ENCODE data around the gene DNMBP.
"Not testable (repeated sequence)": the region's sequence is repeated elsewhere in the genome, so short reads cannot be mapped to it uniquely, and the experiment has no call there.

DNMBP gene

DNA sequence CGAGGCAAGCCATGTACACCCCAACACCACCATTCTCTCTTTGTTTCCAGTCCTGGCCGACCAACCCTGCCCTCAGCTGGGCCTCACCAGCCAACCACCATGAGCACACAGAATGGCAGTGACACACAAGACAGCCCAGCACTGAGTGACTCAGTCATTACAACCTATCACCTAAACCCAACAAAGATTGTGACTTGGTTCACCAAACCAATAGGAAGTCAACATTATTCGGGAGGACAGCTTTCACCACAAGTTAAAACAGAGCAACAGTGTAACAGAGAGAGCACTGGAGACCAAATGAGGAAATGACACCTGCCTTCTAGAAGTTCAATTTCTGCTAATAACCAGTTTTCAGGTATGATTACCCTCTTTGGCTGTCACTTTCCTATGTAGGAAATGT, 72.1 kb downstream of the DNMBP start:
- Histone ChIP-seq H3K27me3 (ENCODE audit: control insufficient read depth in 5 of 5, insufficient read depth in 4 of 5, low read length in 5 of 5) (no peaks in the 10 kb centered on the region), H3K9me3 (ENCODE audit: control insufficient read depth in 5 of 5, low read length in 5 of 5) (no peaks in the 10 kb centered on the region), H3K4me1 (ENCODE audit: control insufficient read depth in 5 of 5, insufficient read depth in 5 of 5, low read length in 5 of 5) (no peaks in the 10 kb centered on the region), H3K9ac (ENCODE audit: low read length in 5 of 5) (no peak overlapping the region), H3K27ac (ENCODE audit: low read depth, low read length) (no peak overlapping the region), H3K4me3 (ENCODE audit: low read depth in 1 of 5, low read length in 5 of 5) (no peak overlapping the region), H3K36me3 (ENCODE audit: control insufficient read depth in 5 of 5, insufficient read depth in 5 of 5, low read length in 5 of 5) (peaks cover 0 to 3% (median 0%) of the 10 kb centered on the region in 5 donors)

DNA sequence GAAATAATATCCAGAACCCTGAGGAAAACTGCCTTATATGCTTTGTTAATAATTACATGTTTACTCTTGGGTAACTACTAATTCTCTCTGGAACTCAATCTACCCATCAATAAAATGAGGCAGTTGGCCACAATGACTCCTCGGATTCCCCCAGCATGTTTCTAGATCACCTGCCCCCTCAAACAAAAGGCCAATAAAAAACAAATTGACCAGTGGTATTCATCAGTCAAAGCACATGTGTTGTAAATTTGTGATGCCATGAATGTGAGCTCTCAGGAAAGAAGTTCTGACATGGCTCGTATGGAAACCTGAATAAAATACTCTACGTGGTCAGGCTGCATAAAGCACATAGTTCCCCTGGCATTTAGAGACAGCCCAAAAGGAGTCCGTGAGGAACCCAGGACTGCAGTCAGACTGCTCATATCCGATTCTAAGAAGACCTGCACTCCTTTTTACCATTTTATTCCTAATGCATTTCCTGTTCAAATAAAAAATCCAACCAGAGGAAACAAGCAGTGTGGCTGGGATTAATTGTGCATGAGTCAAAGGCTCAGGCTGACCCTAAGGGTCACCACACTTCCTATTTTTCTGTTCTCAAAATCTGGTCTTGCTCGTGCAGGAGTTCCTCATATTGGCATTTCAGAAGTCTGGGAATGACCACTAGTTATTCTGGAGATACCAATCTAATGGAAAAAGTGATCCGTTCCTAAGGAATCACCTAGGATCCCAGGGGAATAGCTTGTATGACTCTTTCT, 77.4 kb downstream of the DNMBP start:
- H3K36me3 ChIP-seq (ENCODE audit: control insufficient read depth in 5 of 5, insufficient read depth in 5 of 5, low read length in 5 of 5); H3K9me3 ChIP-seq (ENCODE audit: control insufficient read depth in 5 of 5, low read length in 5 of 5); H3K4me3 ChIP-seq (ENCODE audit: low read depth in 1 of 5, low read length in 5 of 5); H3K9ac ChIP-seq (ENCODE audit: low read length in 5 of 5); H3K27me3 ChIP-seq (ENCODE audit: control insufficient read depth in 5 of 5, insufficient read depth in 4 of 5, low read length in 5 of 5): not testable (repeated sequence)
- Histone ChIP-seq H3K27ac (ENCODE audit: low read depth, low read length) (peak overlapping the region; percentile 9), H3K4me1 (ENCODE audit: control insufficient read depth in 5 of 5, insufficient read depth in 5 of 5, low read length in 5 of 5) (peaks cover 2 to 28% (median 12%) of the 10 kb centered on the region in 5 donors)

DNA sequence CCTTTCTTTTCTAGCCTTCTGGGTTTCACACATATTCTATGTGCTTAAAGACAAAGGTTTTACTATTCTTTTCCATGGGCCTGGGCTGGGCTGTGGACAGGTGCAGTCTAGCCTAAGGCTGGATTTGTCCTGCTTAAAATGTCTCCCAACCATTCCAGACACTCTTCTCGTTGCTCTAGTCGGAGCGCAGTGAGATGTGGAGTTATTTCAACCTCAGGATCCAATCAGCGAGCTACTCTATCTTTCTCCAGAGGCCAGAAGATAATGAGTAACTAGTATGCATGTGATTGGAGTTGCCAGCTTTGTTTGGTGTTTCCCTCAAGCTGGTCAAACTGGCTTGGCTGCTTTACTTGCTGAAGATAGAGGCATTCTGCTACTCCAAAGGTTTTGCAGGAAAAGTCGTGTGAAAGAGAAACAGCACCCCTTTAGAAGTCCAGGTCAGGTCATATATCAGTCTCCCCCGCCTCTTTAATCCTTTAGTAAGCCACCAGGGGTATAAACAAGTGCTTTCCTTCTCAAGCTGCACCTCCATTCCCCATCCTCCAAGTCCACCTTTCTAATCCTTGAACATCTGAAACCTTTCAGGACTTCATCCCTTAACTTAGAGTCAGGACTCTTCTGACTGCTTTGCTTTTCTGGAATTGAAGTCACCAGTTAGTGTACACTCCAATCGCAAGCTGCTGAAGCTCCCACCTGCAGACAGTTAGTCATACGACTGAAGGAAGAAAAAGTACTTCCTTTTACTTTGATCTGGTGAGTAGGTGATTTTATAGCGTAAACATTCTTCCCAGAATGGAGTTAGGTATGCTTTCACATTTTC, 78.8 kb downstream of the DNMBP start:
- Histone ChIP-seq H3K27me3 (ENCODE audit: control insufficient read depth in 5 of 5, insufficient read depth in 4 of 5, low read length in 5 of 5) (no peaks in the 10 kb centered on the region), H3K36me3 (ENCODE audit: control insufficient read depth in 5 of 5, insufficient read depth in 5 of 5, low read length in 5 of 5) (peaks cover 0 to 4% (median 0%) of the 10 kb centered on the region in 5 donors), H3K4me3 (ENCODE audit: low read depth in 1 of 5, low read length in 5 of 5) (no peak overlapping the region), H3K9me3 (ENCODE audit: control insufficient read depth in 5 of 5, low read length in 5 of 5) (no peaks in the 10 kb centered on the region), H3K4me1 (ENCODE audit: control insufficient read depth in 5 of 5, insufficient read depth in 5 of 5, low read length in 5 of 5) (peaks cover 2 to 41% (median 22%) of the 10 kb centered on the region in 5 donors), H3K27ac (ENCODE audit: low read depth, low read length) (peak overlapping the region; percentile 9), H3K9ac (ENCODE audit: low read length in 5 of 5) (peak overlapping the region in 1 of 5 donors; percentile 22)

DNA sequence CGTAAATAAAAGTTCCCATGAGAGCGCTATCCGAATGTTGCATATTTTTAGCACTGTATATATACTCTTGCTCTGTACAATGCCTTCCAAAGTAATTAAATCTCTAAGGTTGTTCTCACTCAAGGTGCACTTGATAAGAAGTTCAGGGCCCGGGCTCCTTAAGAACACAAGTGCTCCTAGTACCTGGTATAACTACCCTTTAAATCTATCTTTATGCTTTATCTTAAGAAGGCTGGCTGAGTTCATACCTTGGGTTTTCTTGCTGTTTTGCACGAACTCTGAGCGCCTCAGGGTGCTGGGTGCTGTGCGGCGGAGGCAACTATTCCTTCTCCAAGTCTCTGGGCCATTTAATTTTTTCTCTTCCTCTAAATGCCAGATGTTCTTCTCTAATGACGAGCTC, 80.4 kb downstream of the DNMBP start:
- no peak overlapping the region for H3K4me3 ChIP-seq (ENCODE audit: low read depth in 1 of 5, low read length in 5 of 5)
- H3K27ac ChIP-seq (ENCODE audit: low read depth, low read length): no peak overlapping the region
- H3K36me3 ChIP-seq (ENCODE audit: control insufficient read depth in 5 of 5, insufficient read depth in 5 of 5, low read length in 5 of 5): peaks cover 0 to 4% (median 0%) of the 10 kb centered on the region in 5 donors
- H3K9ac ChIP-seq (ENCODE audit: low read length in 5 of 5): no peak overlapping the region
- peaks cover 2 to 46% (median 30%) of the 10 kb centered on the region in 5 donors for H3K4me1 ChIP-seq (ENCODE audit: control insufficient read depth in 5 of 5, insufficient read depth in 5 of 5, low read length in 5 of 5)
- no peaks in the 10 kb centered on the region for H3K27me3 ChIP-seq (ENCODE audit: control insufficient read depth in 5 of 5, insufficient read depth in 4 of 5, low read length in 5 of 5)
- H3K9me3 ChIP-seq (ENCODE audit: control insufficient read depth in 5 of 5, low read length in 5 of 5): no peaks in the 10 kb centered on the region

DNA sequence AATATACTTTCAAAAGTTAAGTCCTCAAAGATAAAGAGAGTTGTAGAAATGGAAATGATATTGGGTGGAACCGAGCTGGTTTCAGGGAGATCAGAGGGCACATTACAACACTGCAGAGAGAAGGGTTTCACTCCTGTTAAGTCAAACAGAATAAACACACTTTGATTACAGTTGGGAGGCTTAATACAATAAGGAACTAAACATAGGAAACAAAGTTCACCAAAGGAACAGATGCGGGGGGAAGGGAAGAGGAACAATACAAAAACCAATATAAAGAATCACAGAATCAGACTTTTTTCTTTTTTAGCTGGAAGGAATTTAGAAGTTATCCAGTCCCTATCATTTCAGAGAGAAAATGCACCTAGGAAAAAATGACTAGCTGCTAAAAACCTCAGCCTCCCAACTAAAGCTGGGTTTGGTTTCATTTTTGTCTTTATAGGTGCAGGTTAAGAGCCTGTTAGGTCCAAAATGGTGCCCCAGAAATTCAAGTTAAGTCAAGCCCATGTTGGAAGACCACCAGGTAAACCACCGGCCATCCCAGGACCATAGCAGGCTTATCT, 81.9 kb downstream of the DNMBP start:
- Histone ChIP-seq H3K27ac (ENCODE audit: low read depth, low read length) (peak overlapping the region; percentile 43), H3K36me3 (ENCODE audit: control insufficient read depth in 5 of 5, insufficient read depth in 5 of 5, low read length in 5 of 5) (peaks cover 0 to 4% (median 0%) of the 10 kb centered on the region in 5 donors), H3K9me3 (ENCODE audit: control insufficient read depth in 5 of 5, low read length in 5 of 5) (no peaks in the 10 kb centered on the region), H3K4me1 (ENCODE audit: control insufficient read depth in 5 of 5, insufficient read depth in 5 of 5, low read length in 5 of 5) (peaks cover 2 to 46% (median 30%) of the 10 kb centered on the region in 5 donors), H3K27me3 (ENCODE audit: control insufficient read depth in 5 of 5, insufficient read depth in 4 of 5, low read length in 5 of 5) (no peaks in the 10 kb centered on the region), H3K9ac (ENCODE audit: low read length in 5 of 5) (no peak overlapping the region), H3K4me3 (ENCODE audit: low read depth in 1 of 5, low read length in 5 of 5) (peak overlapping the region in 3 of 5 donors; percentile 4 to 45 (median 24))

DNA sequence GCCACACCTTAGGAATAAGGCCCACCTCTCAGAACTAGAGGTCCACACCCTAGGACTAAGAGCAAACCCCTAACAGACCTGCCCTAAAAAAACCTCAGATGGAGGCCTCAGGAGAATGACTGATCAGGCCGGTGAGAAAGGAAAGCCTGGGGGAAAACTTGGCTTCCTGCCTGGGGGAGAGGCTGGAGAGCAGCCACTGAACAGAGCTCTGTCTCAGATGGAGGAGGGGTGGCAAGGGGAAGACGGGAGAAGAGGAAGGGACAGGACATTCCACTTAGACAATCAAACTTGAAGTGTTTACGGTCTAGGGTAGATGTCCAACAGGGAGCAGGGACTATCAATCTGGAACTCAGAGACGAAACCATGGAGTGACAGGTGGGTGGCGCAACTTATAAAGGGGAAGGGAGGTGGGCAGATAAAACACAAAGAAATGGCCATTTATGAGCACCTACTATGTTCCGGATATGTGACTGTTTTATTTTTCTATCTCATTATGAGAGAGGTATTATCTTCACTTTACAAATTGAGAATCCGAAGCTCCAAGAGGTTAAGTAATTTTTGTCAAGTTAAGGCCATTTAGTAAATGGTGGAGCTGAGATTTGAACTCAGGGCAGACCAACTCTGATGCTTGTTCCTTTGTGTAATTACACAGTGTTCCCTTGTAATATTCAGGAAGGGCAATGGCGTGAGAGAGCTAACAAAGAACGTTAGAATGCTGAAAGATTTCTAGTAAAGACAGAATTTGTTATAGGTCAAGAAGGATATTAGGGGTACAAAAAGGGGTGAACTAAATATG, 82.6 kb downstream of the DNMBP start:
- no peaks in the 10 kb centered on the region for H3K9me3 ChIP-seq (ENCODE audit: control insufficient read depth in 5 of 5, low read length in 5 of 5)
- peak overlapping the region in 4 of 5 donors; percentile 4 to 45 (median 32) for H3K4me3 ChIP-seq (ENCODE audit: low read depth in 1 of 5, low read length in 5 of 5)
- H3K27ac ChIP-seq (ENCODE audit: low read depth, low read length): peak overlapping the region; percentile 43
- H3K27me3 ChIP-seq (ENCODE audit: control insufficient read depth in 5 of 5, insufficient read depth in 4 of 5, low read length in 5 of 5): no peaks in the 10 kb centered on the region
- peaks cover 0 to 4% (median 0%) of the 10 kb centered on the region in 5 donors for H3K36me3 ChIP-seq (ENCODE audit: control insufficient read depth in 5 of 5, insufficient read depth in 5 of 5, low read length in 5 of 5)
- H3K9ac ChIP-seq (ENCODE audit: low read length in 5 of 5): peak overlapping the region in 1 of 5 donors; percentile 21
- H3K4me1 ChIP-seq (ENCODE audit: control insufficient read depth in 5 of 5, insufficient read depth in 5 of 5, low read length in 5 of 5): peaks cover 2 to 44% (median 29%) of the 10 kb centered on the region in 5 donors

DNA sequence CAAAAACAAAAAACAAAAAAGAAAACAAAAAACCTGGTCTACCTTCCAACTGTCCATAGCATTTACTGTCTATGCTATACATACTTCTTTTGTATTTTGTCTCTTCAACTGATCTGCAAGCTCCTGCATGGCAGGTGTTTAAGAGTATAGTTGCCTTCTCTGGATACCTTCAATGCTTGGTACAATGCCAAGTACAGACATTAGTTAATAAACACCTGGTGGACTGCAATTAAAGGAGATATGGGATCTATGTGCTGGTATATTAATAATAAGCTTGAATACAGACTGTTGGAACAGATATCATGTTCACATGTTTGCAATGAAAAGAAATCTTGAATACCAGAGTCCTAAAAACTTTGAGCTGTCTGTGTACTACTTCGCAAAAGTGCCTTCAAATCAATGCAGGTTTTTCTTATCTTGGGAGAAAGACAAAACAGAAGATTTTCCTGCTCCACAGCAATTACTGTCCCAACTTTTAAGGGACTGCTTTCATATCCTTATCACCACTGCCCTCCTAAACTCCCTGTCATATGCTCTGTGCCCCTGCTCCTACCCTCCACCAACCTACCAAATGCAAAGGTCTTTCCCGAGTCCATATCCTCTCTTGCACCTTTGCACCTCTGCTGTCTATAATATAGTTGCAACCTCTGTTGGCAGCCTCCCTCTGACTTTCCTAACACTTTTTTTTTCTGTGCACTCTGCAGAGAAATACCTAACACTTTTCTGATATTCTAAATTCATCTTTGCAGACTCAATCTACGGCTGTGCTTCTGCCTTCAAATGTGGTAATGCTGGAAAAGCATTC, 85.1 kb downstream of the DNMBP start:
- Histone ChIP-seq H3K4me1 (ENCODE audit: control insufficient read depth in 5 of 5, insufficient read depth in 5 of 5, low read length in 5 of 5) (peaks cover 0 to 32% (median 25%) of the 10 kb centered on the region in 5 donors), H3K36me3 (ENCODE audit: control insufficient read depth in 5 of 5, insufficient read depth in 5 of 5, low read length in 5 of 5) (peaks cover 0 to 3% (median 0%) of the 10 kb centered on the region in 5 donors), H3K27me3 (ENCODE audit: control insufficient read depth in 5 of 5, insufficient read depth in 4 of 5, low read length in 5 of 5) (no peaks in the 10 kb centered on the region), H3K27ac (ENCODE audit: low read depth, low read length) (no peak overlapping the region), H3K4me3 (ENCODE audit: low read depth in 1 of 5, low read length in 5 of 5) (no peak overlapping the region), H3K9me3 (ENCODE audit: control insufficient read depth in 5 of 5, low read length in 5 of 5) (no peaks in the 10 kb centered on the region), H3K9ac (ENCODE audit: low read length in 5 of 5) (no peak overlapping the region)

DNA sequence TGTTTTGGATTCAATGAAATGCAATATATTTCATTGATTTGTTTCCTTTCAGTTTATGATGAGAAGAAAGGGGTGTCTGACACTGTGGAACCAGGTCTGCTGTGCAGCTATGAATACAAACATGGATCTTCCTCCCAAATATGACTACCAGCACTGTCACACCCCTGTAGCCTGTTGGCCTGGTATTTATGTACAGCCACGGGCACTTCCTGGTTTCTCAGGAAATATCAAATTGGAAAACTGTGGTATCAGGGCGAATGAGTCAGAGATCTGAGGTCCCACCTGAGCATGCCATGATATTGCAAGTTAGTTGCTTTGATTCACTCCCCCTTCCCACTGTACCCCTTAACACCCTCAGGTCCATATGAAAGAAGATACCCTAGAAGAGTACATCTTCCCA, 87.8 kb downstream of the DNMBP start:
- H3K4me3 ChIP-seq (ENCODE audit: low read depth in 1 of 5, low read length in 5 of 5): no peak overlapping the region
- no peak overlapping the region for H3K9ac ChIP-seq (ENCODE audit: low read length in 5 of 5)

DNA sequence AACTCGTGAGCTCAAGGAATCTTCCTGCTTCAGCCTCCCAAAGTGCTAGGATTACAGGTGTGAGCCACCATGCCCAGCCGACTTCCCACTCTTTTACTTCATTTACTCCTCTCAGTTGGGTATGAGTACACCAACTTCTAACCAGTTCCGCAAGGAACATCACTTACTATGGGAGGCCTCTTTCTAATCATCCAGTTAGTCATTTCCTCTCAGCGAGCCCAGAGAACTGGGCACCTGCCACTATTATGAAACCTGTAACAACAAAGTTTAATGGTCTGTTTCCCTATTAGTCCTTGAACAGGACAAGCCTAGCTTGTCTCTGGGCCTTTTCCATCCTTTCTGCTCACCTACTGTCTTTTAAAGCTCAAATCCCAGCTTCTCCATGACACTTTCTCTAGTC, 88.8 kb downstream of the DNMBP start:
- Histone ChIP-seq H3K27me3 (ENCODE audit: control insufficient read depth in 5 of 5, insufficient read depth in 4 of 5, low read length in 5 of 5) (no peaks in the 10 kb centered on the region), H3K4me1 (ENCODE audit: control insufficient read depth in 5 of 5, insufficient read depth in 5 of 5, low read length in 5 of 5) (peaks cover 1 to 21% (median 18%) of the 10 kb centered on the region in 5 donors), H3K4me3 (ENCODE audit: low read depth in 1 of 5, low read length in 5 of 5) (no peak overlapping the region), H3K36me3 (ENCODE audit: control insufficient read depth in 5 of 5, insufficient read depth in 5 of 5, low read length in 5 of 5) (peaks cover 0 to 3% (median 0%) of the 10 kb centered on the region in 5 donors), H3K27ac (ENCODE audit: low read depth, low read length) (no peak overlapping the region), H3K9me3 (ENCODE audit: control insufficient read depth in 5 of 5, low read length in 5 of 5) (no peaks in the 10 kb centered on the region), H3K9ac (ENCODE audit: low read length in 5 of 5) (no peak overlapping the region)

More for the DNA sequence above, 87.8 kb downstream of the DNMBP start:
- Histone ChIP-seq H3K27ac (ENCODE audit: low read depth, low read length) (no peak overlapping the region), H3K36me3 (ENCODE audit: control insufficient read depth in 5 of 5, insufficient read depth in 5 of 5, low read length in 5 of 5) (peaks cover 0 to 3% (median 0%) of the 10 kb centered on the region in 5 donors), H3K9me3 (ENCODE audit: control insufficient read depth in 5 of 5, low read length in 5 of 5) (no peaks in the 10 kb centered on the region), H3K27me3 (ENCODE audit: control insufficient read depth in 5 of 5, insufficient read depth in 4 of 5, low read length in 5 of 5) (no peaks in the 10 kb centered on the region), H3K4me1 (ENCODE audit: control insufficient read depth in 5 of 5, insufficient read depth in 5 of 5, low read length in 5 of 5) (peaks cover 1 to 29% (median 24%) of the 10 kb centered on the region in 5 donors)

Data from subcutaneous abdominal adipose tissue (tissue), 5 donors.